ENCODE measurements around the gene RPS6KA3.

The RPS6KA3 gene

DNA sequence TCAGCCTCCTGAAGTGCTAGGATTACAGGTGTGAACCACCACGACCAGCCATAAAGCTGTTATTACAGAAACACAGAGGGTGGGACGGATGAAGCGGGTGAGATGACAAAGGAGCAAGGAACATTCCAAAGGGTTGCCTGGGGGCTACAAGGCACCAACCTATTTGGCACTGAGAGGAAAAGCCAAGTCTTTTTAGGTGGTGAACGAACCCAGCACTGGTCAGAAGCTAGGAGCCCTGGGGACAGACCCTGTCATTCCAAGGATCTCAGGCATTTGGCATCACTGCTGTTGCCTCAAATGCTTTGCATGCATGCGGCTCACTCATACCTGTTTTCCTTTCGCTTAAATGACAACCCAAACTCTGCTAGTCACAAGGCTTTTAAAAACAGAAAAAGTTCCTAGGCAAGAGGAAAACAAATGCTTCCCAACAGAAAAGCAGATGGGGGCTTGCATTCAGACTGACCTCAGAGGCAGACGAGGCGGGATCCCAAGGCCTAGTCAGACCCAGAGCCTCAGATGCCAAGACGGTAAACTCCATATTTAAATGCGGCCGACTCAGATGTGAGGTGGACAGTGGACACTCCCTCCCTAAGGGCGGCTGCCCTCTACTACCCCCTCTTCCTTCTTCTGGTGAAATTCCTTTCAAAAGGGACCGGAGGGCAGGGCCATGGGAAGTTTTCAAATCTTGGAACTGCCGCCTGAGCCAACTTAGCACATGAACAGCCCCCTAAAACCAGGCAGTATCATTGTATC, 154.5 kb downstream of the RPS6KA3 start:
- TF ChIP-seq TAF1 (IDR thresholded peaks at IDR 0.05; ENCODE audit: borderline replicate concordance, low read depth, low read length) (no peak), POLR2A (IDR thresholded peaks at IDR 0.05; ENCODE audit: low read depth, low read length) (no peak), POLR2AphosphoS5 (IDR thresholded peaks at IDR 0.05; ENCODE audit: low read depth, low read length) (no peak)
- FAIRE-seq, result no peak
- DNase-seq (ENCODE audit: insufficient read length), result no peak

DNA sequence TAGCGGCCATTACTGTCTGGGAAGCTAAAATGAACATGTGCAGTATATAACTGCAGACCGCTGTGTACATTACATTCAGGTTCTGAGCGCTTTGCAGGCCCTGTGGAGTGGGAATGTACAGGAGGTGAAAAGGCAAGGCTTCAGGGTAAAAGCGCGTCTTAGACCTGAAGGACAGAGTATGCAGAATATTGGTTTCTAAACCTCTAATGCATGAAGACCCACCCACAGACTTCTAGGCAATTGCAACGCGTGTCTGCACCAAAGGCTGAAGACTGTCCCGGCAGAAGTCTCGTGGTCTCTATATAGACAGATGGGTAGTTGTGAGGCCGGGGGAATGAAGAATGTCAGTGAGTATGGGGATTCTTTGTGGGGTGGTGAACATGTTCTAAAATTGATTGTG, 155.4 kb downstream of the RPS6KA3 start:
- no peak for FAIRE-seq
- no peak for DNase-seq (ENCODE audit: insufficient read length)
- TF ChIP-seq POLR2AphosphoS5 (IDR thresholded peaks at IDR 0.05; ENCODE audit: low read depth, low read length) (no peak), POLR2A (IDR thresholded peaks at IDR 0.05; ENCODE audit: low read depth, low read length) (no peak), TAF1 (IDR thresholded peaks at IDR 0.05; ENCODE audit: borderline replicate concordance, low read depth, low read length) (no peak)

DNA sequence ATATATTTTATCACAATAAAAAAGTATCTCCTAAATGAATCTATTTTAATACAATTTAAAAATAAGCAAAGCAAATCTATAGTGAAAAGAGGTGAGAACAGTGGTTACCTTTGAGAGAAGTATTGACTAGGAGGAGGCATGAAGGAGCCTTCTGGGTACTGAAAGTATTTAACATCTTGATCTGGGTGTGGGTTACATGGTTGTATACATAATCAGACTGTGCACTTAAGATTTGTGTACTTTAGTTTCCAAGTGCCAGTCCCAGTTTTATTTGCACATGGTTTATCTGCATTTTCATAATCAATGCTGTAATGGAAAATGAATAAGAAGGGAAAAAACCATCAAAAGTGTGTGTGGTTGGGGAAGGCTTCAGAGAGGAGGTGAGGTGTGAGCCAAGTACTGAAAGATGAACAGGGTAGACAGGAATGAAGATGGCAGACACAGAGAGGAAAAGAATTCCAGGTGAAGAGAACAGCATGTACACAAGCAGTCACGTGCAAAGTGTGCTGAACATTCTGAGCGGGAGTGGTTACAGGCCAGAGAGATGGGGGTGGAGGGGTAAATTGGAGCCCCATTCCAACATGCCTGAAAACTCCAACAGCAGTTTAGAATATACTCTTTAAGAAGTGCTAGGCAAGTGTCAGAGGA, 164.7 kb downstream of the RPS6KA3 start:
- TF ChIP-seq POLR2AphosphoS5 (IDR thresholded peaks at IDR 0.05; ENCODE audit: low read depth, low read length), result no peak
- no peak for TF ChIP-seq TAF1 (IDR thresholded peaks at IDR 0.05; ENCODE audit: borderline replicate concordance, low read depth, low read length)
- no peak for TF ChIP-seq POLR2A (IDR thresholded peaks at IDR 0.05; ENCODE audit: low read depth, low read length)
- FAIRE-seq (no peak), DNase-seq (ENCODE audit: insufficient read length) (no peak)
